Activated CD4-positive, alpha-beta T cell treated with anti-CD3 and anti-CD28 coated beads, Interleukin-2, amount 50 U/mL, for 4 hours (primary cell): ENCODE results near the gene DTNB.
"Not testable (repeated sequence)": the region's sequence is repeated elsewhere in the genome, so short reads cannot be mapped to it uniquely, and the experiment has no call there.

ENCODE experiments used
- DNase-seq, 2 experiments: peaks; one replicate each; pipeline ENCODE4 v3.0.0-alpha.2; 2020

The DTNB gene

GRCh38 chr2:25537526-25537925 lies 135.9 kb downstream of the DTNB start:
- DNase-seq = no peak

GRCh38 chr2:25535411-25536289 lies 137.7 kb downstream of the DTNB start:
- not testable (repeated sequence) for DNase-seq

GRCh38 chr2:25534937-25535336 lies 138.4 kb downstream of the DTNB start:
- DNase-seq = not testable (repeated sequence)

- no peak for DNase-seq
Measured at GRCh38 chr2:25534455-25534854, 138.9 kb downstream of the DTNB start.

- not testable (repeated sequence) for DNase-seq
Measured at GRCh38 chr2:25533771-25534170, 139.6 kb downstream of the DTNB start.

GRCh38 chr2:25532521-25532920 lies 140.9 kb downstream of the DTNB start:
- no peak for DNase-seq

- no peak for DNase-seq
Measured at GRCh38 chr2:25529034-25529433, 144.3 kb downstream of the DTNB start.

- no peak for DNase-seq
Measured at GRCh38 chr2:25528173-25528572, 145.2 kb downstream of the DTNB start.

- no peak for DNase-seq
Measured at GRCh38 chr2:25524507-25524906, 148.9 kb downstream of the DTNB start.

- DNase-seq = no peak
Measured at GRCh38 chr2:25523060-25523459, 150.3 kb downstream of the DTNB start.

GRCh38 chr2:25521665-25522387 lies 151.6 kb downstream of the DTNB start:
- no peak for DNase-seq

- DNase-seq = no peak
Measured at GRCh38 chr2:25521126-25521525, 152.3 kb downstream of the DTNB start.

- DNase-seq = no peak
Measured at GRCh38 chr2:25517701-25518100, 155.7 kb downstream of the DTNB start.

- DNase-seq = no peak
Measured at GRCh38 chr2:25514043-25514637, 159.2 kb downstream of the DTNB start.

GRCh38 chr2:25512707-25513106 lies 160.7 kb downstream of the DTNB start:
- no peak for DNase-seq

- DNase-seq = no peak
Measured at GRCh38 chr2:25506226-25506625, 167.2 kb downstream of the DTNB start.

GRCh38 chr2:25505622-25506021 lies 167.8 kb downstream of the DTNB start:
- DNase-seq = no peak

GRCh38 chr2:25505182-25505581 lies 168.2 kb downstream of the DTNB start:
- no peak for DNase-seq

GRCh38 chr2:25504266-25504665 lies 169.1 kb downstream of the DTNB start:
- no peak for DNase-seq

GRCh38 chr2:25499157-25499556 lies 174.2 kb downstream of the DTNB start:
- DNase-seq = no peak

GRCh38 chr2:25497918-25498407 lies 175.4 kb downstream of the DTNB start:
- no peak for DNase-seq

- DNase-seq = no peak
Measured at GRCh38 chr2:25497229-25497917, 176.0 kb downstream of the DTNB start.

- no peak for DNase-seq
Measured at GRCh38 chr2:25494616-25495015, 178.8 kb downstream of the DTNB start.
